Neural cell (in vitro differentiated cells): ENCODE measurements around the gene DCDC2. TPM values are rescaled to one million over a fixed set of nuclear protein-coding genes. Genes with fewer than 3 reads are reported as not detected.
"Not testable (repeated sequence)": the region's sequence is repeated elsewhere in the genome, so short reads cannot be mapped to it uniquely, and the experiment has no call there.

Experiments used
- H2AFZ ChIP-seq: fragments of 200-600, 300-800 bp; sonication (generic), shearing (Covaris generic); 2 replicates; pipeline ENCODE4 v1.6.0; 2014; ENCODE audit warnings: low read depth, mild to moderate bottlenecking, antibody characterized with exemption, low read length, moderate library complexity
- H3F3A ChIP-seq: fragments of 200-600 bp; shearing (Covaris generic); 2 replicates; pipeline ENCODE4 v1.6.1; 2016; ENCODE audit warnings: mild to moderate bottlenecking, moderate library complexity, mixed read lengths, antibody characterized with exemption, low read length; ENCODE audit not compliant: insufficient read depth, poor library complexity, severe bottlenecking
- H3K27ac ChIP-seq: fragments of 200-600, 300-800 bp; sonication (generic), shearing (Covaris generic); 2 replicates; pipeline ENCODE4 v1.5.1; 2014; ENCODE audit warnings: mild to moderate bottlenecking, low read length, moderate library complexity
- H3K27me3 ChIP-seq: fragments of 300-800, 200-600 bp; sonication (generic), shearing (Covaris generic); 2 replicates; pipeline ENCODE4 v1.6.0; 2014; ENCODE audit warnings: mild to moderate bottlenecking, low read depth, low read length, moderate library complexity; ENCODE audit not compliant: insufficient read depth
- H3K36me3 ChIP-seq: fragments of 300-800, 200-600 bp; sonication (generic), shearing (Covaris generic); 2 replicates; pipeline ENCODE4 v1.5.1; 2014; ENCODE audit warnings: mild to moderate bottlenecking, antibody characterized with exemption, low read length, moderate library complexity; ENCODE audit not compliant: insufficient read depth
- H3K4me2 ChIP-seq: fragments of 300-800, 200-600 bp; sonication (generic), shearing (Covaris generic); 2 replicates; pipeline ENCODE4 v1.6.0; 2014; ENCODE audit warnings: mild to moderate bottlenecking, low read length
- H3K4me3 ChIP-seq: fragments of 300-800, 200-600 bp; sonication (generic), shearing (Covaris generic); 2 replicates; pipeline ENCODE4 v1.5.1; 2014; ENCODE audit warnings: mild to moderate bottlenecking, low read length, moderate library complexity
- H3K79me2 ChIP-seq: fragments of 200-600 bp; shearing (Covaris generic); replicated peaks from 2 replicates; pipeline ENCODE4 v1.6.0; 2014; ENCODE audit warnings: mild to moderate bottlenecking, low read length, moderate library complexity; ENCODE audit not compliant: insufficient read depth
- H3K9ac ChIP-seq: fragments of 300-800, 200-600 bp; sonication (generic), shearing (Covaris generic); 2 replicates; pipeline ENCODE4 v1.6.1; 2016; ENCODE audit warnings: mild to moderate bottlenecking, low read length, mixed read lengths
- H3K9me2 ChIP-seq: fragments of 200-600 bp; shearing (Covaris generic); 2 replicates; pipeline ENCODE4 v1.6.1; 2016; ENCODE audit warnings: mild to moderate bottlenecking, low read length, mixed read lengths; ENCODE audit not compliant: insufficient read depth
- H3K9me3 ChIP-seq: fragments of 200-600, 300-800 bp; sonication (generic), shearing (Covaris generic); 2 replicates; pipeline ENCODE4 v1.6.1; 2016; ENCODE audit warnings: mild to moderate bottlenecking, mixed run types, low read length, moderate library complexity, mixed read lengths
- H4K20me1 ChIP-seq: fragments of 200-600 bp; shearing (Covaris generic); 2 replicates; pipeline ENCODE4 v1.6.1; 2016; ENCODE audit warnings: mild to moderate bottlenecking, mixed run types; ENCODE audit not compliant: insufficient read depth
- EZH2 ChIP-seq: fragments of 200-600, 300-800 bp; shearing (Covaris generic), sonication (generic); IDR thresholded peaks from 2 replicates; pipeline ENCODE4 v1.6.1; 2014; ENCODE audit warnings: antibody characterized with exemption, low read length, borderline replicate concordance, mild to moderate bottlenecking; ENCODE audit not compliant: insufficient read depth, poor library complexity, severe bottlenecking
- POLR2AphosphoS5 ChIP-seq: IDR thresholded peaks from 2 replicates; pipeline ENCODE4 v1.6.1; 2012
- RAD21 ChIP-seq: fragments of 450-650 bp; conservative IDR thresholded peaks from 2 replicates; pipeline ENCODE4 v1.6.1; 2014; ENCODE audit warnings: antibody characterized with exemption, mild to moderate bottlenecking, moderate library complexity
- SMC3 ChIP-seq: fragments of 450-650 bp; conservative IDR thresholded peaks from 2 replicates; pipeline ENCODE4 v1.6.1; 2014; ENCODE audit warnings: antibody characterized with exemption, mild to moderate bottlenecking, moderate library complexity; ENCODE audit not compliant: poor library complexity
- TAF1 ChIP-seq: IDR thresholded peaks from 2 replicates; pipeline ENCODE4 v1.6.1; 2012; ENCODE audit warnings: low read depth
- polyA plus RNA-seq: library from polyadenylated mRNA; depleted of rRNA; stranded (reverse); fragments of >200 nt; gene quantifications from 2 replicates; pipeline ENCODE4 v1.2.3, GENCODE V29; 2014
- TF ChIP-seq, protein P1 (sequence below): IDR thresholded peaks from 2 replicates; pipeline ENCODE4 v1.6.1; 2012; ENCODE audit warnings: borderline replicate concordance

DCDC2 gene
- polyA plus RNA-seq, 1 donor from 2014 or later: 0.57 TPM

DNA sequence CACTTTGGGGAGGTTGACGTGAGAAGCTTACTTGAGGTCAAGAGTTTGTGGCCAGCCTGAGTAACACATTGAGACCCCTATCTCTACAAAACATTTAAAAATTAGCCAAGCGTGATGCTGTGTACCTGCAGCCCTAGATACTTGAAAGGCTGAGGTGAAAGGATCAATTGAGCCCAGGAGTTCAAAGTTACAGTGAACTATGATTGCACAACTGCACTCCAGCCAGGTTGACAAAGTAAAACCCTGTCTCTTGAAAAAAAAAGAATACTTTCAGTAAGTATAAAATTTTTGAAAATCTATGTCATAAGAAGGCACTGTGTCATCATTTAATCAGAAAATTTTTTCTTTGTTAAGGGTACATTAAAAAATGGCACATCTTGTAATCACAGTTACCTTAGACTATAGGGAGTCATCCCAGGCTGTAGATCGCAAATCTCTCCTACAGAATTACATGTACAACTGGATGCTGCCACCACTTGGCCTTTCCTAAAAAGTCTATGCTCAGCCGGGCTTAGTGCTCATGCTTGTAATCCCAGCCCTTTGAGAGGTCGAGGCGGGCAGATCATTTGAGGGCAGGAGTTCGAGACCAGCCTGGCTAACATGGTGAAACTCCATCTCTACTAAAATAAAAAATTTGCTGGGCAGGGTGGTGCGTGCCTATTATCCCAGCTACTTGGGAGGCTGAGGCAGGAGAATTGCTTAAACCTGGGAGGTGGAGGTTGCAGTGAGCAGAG, 27.8 kb upstream of the DCDC2 start:
- no peaks in the 10 kb centered on the region for H3K27me3 ChIP-seq
- H3K27ac ChIP-seq: no peak overlapping the region
- no peaks in the 10 kb centered on the region for H3K9me3 ChIP-seq
- no peak overlapping the region for H3K4me2 ChIP-seq
- no peak overlapping the region for H3K4me3 ChIP-seq
- H2AFZ ChIP-seq: no peak overlapping the region
- TF ChIP-seq RAD21 (no peak), TAF1 (no peak), POLR2AphosphoS5 (no peak), SMC3 (no peak), EZH2 (no peak)
- TF ChIP-seq, protein P1, sequence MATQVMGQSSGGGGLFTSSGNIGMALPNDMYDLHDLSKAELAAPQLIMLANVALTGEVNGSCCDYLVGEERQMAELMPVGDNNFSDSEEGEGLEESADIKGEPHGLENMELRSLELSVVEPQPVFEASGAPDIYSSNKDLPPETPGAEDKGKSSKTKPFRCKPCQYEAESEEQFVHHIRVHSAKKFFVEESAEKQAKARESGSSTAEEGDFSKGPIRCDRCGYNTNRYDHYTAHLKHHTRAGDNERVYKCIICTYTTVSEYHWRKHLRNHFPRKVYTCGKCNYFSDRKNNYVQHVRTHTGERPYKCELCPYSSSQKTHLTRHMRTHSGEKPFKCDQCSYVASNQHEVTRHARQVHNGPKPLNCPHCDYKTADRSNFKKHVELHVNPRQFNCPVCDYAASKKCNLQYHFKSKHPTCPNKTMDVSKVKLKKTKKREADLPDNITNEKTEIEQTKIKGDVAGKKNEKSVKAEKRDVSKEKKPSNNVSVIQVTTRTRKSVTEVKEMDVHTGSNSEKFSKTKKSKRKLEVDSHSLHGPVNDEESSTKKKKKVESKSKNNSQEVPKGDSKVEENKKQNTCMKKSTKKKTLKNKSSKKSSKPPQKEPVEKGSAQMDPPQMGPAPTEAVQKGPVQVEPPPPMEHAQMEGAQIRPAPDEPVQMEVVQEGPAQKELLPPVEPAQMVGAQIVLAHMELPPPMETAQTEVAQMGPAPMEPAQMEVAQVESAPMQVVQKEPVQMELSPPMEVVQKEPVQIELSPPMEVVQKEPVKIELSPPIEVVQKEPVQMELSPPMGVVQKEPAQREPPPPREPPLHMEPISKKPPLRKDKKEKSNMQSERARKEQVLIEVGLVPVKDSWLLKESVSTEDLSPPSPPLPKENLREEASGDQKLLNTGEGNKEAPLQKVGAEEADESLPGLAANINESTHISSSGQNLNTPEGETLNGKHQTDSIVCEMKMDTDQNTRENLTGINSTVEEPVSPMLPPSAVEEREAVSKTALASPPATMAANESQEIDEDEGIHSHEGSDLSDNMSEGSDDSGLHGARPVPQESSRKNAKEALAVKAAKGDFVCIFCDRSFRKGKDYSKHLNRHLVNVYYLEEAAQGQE: no peak
- no peak overlapping the region for H3K9ac ChIP-seq
- H4K20me1 ChIP-seq: no peaks in the 10 kb centered on the region
- H3K9me2 ChIP-seq: no peaks in the 10 kb centered on the region
- H3F3A ChIP-seq: no peaks in the 10 kb centered on the region
- H3K79me2 ChIP-seq: no peaks in the 10 kb centered on the region
- no peaks in the 10 kb centered on the region for H3K36me3 ChIP-seq

DNA sequence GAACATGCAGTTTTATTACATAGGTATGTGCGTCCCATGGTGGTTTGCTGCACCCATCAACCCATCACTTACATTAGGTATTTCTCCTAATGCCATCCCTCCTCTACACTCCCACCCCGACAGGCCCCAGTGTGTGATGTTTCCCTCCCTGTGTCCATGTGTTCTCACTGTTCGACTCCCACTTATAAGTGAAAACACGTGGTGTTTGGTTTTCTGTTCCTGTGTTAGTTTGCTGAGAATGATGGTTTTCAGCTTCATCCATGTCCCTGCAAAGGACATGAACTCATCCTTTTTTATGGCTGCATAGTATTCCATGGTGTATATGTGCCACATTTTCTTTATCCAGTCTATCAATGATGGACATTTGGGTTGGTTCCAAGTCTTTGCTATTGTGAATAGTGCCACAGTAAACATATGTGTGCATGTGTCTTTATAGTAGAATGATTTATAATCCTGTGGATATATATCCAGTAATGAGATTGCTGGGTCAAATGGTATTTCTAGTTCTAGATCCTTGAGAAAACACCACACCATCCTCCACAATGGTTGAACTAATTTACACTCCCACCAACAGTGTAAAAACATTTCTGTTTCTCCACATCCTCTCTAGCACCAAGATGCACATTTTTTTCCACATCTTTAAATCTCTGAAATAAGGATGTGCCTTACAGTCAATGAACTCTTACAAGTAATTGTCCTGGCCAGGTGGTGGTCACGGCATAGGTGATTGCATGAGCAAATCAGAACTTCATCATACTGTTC, 26.7 kb upstream of the DCDC2 start:
- not testable (repeated sequence) for H3K9me2 ChIP-seq, H3K27me3 ChIP-seq

DNA sequence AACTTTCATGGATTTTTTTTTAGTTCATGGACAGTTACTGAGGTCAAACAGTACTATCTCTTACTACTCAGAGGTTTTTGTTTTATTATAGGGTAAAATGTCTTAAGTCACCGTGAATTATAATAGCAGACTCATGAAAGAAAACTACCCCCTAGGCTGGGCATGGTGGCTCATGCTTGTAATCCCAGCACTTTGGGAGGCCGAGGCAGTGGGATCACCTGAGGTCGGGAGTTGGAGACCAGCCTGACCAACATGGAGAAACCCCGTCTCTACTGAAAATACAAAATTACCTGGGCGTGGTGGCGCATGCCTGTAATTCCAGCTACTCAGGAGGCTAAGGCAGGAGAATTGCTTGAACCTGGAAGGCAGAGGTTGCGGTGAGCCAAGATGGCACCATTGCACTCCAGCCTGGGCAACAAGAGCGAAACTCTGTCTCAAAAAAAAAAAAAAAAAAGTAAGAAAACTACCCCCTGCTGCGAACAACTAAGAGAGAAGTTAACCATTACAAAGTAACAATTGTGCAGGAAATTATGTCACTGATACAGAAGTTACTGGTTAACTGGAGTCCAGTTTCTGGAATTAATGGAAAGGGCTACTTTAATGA, 25.1 kb upstream of the DCDC2 start:
- not testable (repeated sequence) for H3K9me3 ChIP-seq, H3F3A ChIP-seq, H3K9me2 ChIP-seq, H2AFZ ChIP-seq, H3K36me3 ChIP-seq, H4K20me1 ChIP-seq, H3K79me2 ChIP-seq, H3K9ac ChIP-seq, H3K27me3 ChIP-seq, H3K4me2 ChIP-seq, H3K27ac ChIP-seq, H3K4me3 ChIP-seq

More for the DNA sequence above, 26.7 kb upstream of the DCDC2 start:
- H3K27ac ChIP-seq, H3K9me3 ChIP-seq, H2AFZ ChIP-seq, H3K36me3 ChIP-seq, H3K9ac ChIP-seq, H3K4me3 ChIP-seq, H3F3A ChIP-seq, H4K20me1 ChIP-seq, H3K79me2 ChIP-seq, H3K4me2 ChIP-seq: not testable (repeated sequence)
